Measurements from ENCODE around the gene SECTM1.
"Not testable (repeated sequence)": the region's sequence is repeated elsewhere in the genome, so short reads cannot be mapped to it uniquely, and the experiment has no call there.

The SECTM1 gene

DNA sequence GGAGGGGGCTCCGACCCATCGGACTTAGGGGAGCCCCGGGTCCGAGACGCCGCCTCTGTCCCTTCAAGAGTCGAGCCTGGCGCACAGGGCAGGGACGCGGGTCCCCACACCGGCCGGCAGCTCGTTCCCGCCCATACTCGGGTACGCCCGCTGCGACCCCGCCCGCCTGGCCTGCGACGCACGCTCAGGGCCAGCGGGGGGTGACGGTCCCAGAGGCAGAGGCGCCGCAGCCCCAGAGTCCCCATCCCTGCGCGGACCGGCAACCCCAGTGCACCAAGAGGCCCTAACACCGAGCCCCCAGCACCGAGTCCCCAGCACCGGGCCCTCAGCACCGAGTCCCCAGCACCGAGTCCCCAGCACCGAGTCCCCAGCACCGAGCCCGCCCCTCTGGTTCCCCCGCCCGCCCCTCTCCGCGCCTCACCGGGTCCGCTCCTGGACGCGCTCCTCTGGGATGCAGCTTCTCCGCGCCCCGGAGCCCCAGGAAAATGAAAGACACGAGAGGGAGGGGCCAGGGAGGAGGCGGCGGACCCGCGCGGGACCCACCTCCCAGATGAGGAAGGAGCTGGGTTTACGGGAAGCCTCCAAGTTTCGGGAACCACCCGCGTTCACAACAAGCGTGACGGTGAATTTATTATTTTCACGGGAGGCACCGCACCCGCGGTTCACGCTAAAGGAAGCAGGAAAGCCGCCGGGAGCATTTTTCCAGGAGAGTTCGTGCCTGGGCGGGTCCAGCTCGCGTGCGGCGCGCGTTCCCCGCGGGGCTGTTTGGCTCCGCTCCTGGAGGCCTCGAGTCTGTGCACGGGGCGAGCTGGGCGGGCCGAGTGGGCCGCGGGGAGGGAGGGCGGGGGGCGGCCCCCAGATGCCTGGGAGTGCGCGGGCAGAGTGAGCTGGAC lies at the start of gene SECTM1:
TSS of gene SECTM1 (minus strand) at position 488 of the 893 bp plus-strand sequence. CDS start 6,526 bp downstream, outside the sequence.
- H3K4me3 ChIP-seq (ENCODE audit: low read depth, low read length), result peak within 1 kb of the TSS; percentile 13

DNA sequence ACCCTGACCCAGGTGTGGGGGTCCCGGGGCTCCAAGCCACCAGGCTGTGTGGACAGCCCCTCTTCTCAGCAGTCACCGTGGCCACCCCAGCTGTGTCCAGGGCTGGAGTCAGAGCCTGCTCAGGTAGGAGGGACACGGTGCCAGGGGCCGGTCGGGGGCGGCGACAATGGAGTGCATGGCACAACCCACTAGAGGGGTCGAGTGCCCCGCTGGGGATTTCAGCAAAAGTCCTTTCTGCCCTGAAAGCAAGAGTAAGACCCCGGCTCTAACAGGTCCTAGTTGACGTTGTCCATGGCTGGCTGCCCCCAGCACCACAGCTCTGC lies 49.3 kb upstream of the SECTM1 start:
- H3K4me3 ChIP-seq (ENCODE audit: low read depth, low read length), result no peak overlapping the region

DNA sequence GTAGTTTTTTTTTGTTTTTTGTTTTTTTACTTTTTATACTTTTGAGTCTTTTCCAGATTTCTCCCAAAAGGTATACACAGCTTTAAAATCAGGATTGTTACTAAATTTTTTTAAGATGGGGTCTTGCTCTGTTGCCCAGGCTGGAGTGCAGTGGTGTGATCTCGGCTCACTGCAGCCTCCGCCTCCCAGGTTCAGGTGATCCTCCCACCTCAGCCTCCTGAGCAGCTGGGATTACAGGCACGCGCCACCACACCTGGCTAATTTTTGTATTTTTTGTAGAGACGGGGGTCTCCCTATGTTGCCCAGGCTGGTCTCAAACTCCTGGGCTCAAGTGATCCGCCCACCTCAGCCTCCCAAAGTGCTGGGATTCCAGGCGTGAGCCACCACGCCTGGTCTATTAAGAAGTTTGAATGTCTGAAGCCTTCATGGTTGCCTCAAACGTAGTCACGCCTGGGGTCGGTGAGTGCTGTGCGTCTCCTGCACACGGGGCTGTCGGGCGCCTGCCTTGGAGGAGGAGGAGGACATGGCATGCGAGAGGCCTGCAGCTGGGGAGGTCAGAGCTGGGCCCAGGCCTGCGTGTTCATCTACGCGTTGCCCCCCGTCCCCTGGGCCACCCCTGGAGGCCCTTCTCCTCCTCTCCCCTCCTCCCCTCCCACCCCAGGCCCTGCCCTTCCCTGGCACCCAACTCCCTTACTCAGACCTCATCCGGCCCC lies 48.8 kb upstream of the SECTM1 start:
- not testable (repeated sequence) for H3K4me3 ChIP-seq (ENCODE audit: low read depth, low read length)

DNA sequence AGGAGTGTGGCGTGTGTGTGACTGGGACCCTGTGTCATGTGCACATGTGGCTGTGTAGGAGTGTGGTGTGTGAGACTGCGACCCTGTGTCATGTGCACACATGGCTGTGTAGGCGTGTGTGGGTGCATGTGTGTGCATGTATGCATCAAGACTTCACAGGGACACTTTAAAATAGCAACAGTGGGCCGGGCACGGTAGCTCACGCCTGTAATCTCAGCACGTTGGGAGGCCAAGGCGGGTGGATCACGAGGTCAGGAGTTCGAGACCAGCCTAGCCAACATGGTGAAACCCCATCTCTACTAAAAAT lies 48.1 kb upstream of the SECTM1 start:
- H3K4me3 ChIP-seq (ENCODE audit: low read depth, low read length), result not testable (repeated sequence)

DNA sequence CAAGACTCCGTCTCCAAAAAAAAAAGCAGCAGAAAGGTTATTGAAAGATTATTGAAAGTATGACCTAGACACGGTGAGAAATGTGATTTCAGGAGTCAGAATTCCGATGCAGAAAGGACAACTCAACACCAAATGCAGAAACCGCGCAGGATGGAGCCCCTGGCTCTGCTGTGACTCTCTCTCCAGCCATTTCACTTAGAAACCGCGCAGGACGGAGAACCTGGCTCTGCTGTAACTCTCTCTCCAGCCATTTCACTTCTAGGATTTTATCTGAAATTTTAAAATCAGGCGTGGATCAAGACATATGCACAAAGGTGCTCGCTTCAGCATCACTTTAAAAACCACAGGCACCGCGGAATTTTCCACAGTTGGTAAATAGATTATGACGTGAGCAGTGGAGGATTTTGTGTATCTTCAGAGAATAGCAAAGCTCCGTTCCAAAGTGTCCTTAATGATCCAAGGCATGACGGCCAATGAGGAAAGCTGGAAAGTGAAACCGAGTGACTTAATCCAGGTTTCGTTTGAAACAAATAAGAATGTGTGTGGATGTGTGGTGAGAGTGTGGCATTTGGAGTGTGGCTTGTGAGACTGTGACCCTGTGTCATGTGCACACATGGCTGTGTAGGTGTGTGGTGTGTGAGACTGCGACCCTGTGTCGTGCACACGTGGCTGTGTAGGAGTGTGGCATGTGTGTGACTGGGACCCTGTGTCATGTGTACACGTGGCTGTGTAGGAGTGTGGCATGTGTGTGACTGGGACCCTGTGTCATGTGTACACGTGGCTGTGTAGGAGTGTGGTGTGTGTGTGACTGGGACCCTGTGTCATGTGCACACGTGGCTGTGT lies 47.5 kb upstream of the SECTM1 start:
- no peak overlapping the region for H3K4me3 ChIP-seq (ENCODE audit: low read depth, low read length)

DNA sequence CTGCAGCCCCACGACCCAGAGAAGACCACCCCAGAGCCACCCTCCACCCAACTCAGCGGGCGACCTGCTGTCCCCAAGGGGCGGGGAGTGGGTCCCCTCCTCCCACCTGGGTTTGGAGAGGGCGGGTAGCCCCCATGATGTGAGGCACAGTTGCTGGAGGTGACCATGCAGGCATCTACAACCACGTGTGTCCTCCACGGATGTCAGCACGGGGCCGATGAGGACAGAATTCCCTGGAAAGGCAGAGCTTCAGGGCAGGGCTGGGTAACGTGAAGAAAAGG lies 45.1 kb upstream of the SECTM1 start:
- no peak overlapping the region for H3K4me3 ChIP-seq (ENCODE audit: low read depth, low read length)

DNA sequence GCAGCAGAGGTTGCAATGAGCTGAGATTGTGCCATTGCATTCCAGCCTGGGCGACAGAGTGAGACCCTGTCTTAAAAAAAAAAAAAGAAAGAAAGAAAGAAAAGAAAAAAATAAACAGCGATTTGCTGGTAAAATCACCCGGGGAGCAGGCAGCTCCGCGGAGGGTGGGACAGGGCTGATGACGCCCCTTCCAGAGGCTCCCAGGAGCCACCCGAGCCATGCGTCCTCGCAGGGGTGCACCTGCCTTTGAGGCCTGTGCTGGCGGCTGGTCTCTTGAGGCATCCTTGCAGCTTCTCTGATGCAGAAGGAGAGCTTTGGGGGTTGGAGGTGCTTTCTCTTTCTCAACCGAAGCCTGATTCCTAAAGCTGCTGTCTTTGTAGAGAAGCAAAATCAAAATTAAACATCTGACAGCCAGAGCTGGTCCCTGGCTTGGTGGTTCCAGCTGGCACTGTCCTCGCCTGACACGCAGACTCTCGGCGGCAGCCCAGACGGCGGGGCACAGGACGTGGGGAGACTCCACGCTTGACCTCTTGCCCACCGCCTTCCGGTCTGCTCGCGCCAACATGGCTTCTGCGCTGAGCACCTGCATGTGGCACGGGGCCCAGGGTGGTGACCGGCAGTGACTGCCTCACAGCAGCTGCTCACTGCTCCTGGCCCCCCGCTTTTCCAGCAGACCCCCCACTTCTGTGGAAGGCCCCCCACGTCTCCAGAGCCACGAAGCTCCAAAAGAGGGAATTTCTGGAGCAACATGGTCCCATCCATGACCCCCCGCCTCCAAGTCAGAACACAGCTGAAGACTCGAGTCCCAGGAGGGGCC lies 44.6 kb upstream of the SECTM1 start:
- H3K4me3 ChIP-seq (ENCODE audit: low read depth, low read length), result no peak overlapping the region

DNA sequence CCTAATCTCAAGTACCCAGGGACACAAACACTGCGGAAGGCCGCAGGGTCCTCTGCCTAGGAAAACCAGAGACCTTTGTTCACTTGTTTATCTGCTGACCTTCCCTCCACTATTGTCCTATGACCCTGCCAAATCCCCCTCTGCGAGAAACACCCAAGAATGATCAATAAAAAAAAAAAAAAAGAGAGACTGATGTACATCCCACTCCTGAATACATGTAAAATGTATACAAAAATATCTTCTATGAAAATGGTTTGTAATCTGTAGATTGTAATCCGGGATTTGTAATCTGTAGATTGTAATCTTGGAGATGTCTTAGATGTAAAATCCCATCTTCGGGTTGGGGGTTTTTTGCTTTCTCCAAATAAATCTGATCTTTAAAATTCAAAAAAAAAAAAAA lies 43.7 kb upstream of the SECTM1 start:
- not testable (repeated sequence) for H3K4me3 ChIP-seq (ENCODE audit: low read depth, low read length)

DNA sequence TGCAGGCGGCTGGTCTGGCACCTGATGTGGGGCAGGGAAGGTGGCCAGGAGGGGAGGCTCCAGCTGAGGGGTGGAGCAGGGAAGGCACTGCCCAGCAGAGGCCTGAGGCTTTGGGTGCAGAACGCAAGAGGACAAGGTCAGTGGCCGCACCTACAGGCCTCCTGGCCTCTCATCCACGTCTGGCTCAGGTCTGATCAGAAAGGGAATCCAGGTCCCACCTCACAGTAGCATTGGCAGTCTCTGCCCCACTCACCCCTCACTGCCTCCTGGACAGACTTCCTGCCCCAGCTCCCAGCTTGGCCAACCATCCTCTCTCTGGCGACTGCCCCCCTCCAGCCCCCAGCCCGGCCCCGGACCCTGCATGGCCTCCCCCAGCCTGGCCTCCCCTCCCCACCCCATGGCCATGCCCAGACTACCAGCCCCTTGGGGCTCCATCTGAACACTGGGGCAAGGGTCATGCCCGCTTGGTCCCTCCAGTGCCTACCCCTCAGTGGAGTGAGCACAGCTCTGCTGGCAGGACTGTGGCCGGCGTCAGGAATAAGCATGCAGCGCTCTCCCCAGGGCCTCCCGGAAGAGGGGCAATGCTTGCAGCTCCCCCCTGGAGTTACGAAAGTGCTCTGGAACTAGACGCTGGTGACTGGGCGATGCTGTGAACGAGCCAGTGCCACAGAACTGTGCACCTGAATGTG lies 42.6 kb upstream of the SECTM1 start:
- H3K4me3 ChIP-seq (ENCODE audit: low read depth, low read length), result no peak overlapping the region

DNA sequence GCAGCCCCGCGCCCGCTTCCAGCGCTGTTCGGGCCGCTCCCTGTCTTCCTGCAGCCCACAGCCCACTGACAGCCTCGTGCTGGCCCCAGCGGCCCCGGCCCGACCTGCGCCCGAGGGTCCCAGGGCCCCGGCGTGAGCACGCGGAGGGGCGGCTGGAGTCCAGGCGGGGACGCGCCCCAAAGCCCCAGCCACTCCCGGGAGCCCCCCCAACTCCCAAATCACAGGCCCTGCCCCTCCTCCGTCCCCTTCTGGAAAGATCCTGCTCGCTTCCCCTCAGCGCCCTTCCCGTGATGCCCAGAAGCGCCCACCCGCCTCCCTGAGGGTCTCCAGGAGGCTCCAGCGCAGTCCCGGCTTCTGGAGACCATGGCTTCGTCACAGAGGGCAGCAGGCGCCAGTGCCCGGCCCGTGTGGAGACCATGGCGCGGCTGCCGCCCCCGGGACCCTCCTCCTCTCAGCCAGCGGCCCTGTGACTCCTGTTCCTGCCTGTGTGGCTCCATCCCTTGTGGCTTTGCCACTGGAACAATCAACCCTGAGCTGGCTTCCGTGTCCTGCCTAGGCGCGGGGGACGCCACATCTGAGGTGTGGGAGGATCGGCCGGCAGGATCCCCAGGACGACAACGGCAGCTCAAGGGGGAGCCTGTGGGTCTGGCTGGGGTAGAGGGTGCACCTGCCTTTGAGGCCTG lies 41.9 kb upstream of the SECTM1 start:
- H3K4me3 ChIP-seq (ENCODE audit: low read depth, low read length), result no peak overlapping the region

DNA sequence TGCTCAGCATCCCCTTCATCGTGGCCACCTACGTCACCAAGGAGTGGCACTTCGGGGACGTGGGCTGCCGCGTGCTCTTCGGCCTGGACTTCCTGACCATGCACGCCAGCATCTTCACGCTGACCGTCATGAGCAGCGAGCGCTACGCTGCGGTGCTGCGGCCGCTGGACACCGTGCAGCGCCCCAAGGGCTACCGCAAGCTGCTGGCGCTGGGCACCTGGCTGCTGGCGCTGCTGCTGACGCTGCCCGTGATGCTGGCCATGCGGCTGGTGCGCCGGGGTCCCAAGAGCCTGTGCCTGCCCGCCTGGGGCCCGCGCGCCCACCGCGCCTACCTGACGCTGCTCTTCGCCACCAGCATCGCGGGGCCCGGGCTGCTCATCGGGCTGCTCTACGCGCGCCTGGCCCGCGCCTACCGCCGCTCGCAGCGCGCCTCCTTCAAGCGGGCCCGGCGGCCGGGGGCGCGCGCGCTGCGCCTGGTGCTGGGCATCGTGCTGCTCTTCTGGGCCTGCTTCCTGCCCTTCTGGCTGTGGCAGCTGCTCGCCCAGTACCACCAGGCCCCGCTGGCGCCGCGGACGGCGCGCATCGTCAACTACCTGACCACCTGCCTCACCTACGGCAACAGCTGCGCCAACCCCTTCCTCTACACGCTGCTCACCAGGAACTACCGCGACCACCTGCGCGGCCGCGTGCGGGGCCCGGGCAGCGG lies 41.2 kb upstream of the SECTM1 start:
- H3K4me3 ChIP-seq (ENCODE audit: low read depth, low read length), result no peak overlapping the region

DNA sequence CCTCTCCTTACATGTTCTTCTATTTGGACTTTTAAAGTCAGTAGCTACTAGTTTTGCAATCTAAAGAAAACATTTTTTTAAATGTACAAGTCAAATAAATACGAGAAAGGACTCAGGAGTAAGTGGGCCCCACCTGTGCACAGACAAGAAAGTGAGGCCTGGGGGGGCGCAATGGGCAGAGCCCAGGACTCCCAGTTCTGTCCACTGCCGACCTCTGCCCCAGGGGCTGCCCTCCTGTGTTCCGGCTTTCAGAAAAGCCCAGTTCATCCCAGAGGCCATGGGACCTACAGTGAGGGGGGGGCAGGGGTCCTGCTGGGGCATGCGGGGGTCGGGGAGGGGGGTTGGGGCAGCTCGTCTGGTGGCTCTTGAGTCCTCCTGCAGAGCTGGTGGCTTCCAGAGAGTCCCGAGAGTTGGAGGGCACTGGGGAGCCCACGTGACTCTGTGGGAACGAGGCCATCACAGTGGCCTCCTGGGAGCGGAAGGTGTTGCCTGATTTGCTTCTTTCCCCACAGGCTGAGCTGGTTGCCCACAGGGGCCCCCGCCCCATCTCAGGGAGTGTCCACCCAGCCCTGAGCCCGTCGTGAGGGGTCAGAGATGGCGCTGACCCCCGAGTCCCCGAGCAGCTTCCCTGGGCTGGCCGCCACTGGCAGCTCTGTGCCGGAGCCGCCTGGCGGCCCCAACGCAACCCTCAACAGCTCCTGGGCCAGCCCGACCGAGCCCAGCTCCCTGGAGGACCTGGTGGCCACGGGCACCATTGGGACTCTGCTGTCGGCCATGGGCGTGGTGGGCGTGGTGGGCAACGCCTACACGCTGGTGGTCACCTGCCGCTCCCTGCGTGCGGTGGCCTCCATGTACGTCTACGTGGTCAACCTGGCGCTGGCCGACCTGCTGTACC lies 40.4 kb upstream of the SECTM1 start:
- H3K4me3 ChIP-seq (ENCODE audit: low read depth, low read length), result no peak overlapping the region

DNA sequence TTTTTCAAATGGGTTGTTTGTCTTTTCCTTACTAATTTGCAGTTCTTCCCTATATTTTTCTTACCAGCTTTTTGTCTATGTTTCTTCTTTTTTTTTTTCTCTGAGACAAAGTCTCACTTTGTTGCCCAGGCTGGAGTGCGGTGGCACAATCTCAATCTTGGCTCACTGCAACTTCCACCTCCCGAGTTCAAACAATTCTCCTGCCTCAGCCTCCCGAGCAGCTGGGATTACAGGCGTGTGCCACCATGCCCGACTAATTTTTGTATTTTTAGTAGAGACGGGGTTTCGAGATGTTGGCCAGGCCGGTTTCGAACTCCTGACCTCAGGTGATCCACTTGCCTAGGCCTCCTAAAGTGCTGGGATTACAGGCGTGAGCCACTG lies 39.5 kb upstream of the SECTM1 start:
- not testable (repeated sequence) for H3K4me3 ChIP-seq (ENCODE audit: low read depth, low read length)

DNA sequence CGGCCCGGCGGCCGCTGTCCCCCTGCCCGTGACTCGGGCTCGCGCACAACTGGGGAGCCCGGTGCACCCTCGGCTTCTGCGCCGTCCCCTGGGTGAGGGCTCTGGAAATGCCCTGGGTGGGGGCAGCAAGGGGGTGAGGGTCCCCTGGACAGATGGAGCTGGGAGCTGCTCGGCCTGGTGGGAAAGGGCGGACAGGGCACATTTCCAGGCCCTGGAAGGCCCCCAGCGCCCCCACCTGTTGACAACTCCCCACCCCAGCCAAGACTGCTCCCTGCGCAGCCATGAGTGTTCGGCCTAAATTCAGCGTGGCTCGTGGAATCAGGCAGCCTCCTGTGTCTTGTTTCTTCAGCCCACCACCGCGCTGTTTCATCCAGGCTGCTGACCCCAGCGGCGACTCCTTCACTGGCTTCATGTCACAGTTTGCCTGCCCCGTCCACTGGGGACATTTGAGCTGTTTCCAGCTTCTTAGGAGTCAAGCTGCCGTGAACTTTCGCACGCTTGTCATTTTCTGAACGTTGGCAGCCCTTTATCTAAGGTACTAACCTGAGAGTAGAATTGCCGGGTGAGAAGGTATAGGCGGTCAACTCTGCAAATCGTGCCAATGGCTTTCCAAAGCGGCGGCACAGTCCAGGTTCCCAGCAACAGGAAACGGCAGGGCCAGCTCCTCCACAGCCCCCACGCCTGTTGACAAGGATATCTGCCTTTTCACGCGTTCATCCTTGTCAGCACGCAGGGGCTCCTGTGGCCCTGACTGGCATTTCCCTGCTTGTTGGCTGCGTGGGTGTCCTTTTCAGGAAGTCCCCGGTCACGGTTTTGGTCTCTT lies 38.9 kb upstream of the SECTM1 start:
- H3K4me3 ChIP-seq (ENCODE audit: low read depth, low read length), result no peak overlapping the region

DNA sequence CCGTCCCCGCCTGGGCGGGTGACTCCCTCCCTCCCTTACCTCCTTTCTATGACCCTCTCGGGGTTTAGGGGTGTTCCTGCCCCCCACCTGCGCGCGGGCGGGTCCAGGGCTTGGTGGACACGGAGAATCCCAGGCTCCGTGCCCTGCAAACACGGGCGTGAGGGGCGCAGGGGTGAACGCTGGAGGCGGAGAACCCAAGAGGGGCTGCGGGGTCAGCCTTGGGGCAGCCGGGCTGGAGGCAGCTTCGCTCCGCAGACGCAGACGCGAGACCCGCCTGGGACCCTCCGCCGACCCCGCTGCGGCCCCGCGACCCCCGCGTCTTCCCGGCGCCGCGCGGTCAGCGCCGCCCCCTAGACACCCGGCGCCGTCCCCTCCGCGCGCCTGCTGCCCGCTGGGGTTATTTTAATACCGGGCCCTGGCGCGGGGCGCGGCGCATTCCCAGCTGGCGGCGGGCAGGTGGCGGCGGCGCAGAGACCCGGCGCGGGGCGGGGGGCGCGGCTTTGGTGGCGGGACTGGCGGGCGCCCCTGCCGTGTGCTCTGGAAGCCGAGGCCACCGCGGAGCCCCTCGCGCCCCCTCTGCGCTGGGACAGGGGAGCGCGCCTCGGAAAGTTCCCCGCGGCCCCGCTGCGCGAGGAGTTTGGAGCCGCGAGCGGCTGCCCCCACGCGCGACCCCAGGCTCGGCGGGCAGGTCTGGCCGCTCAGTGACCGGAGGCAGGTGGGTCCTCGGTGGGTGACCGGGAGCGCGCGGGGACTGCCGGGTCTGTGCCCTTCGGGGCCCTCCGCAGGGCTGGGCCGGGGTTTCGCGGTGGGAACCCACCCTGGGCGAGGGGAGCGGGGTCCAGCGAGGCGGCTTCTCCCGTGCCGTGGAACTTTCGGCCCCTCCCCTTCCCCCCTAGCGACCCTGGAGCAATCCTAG lies 38.0 kb upstream of the SECTM1 start, which contains the start of gene UTS2R:
TSS of gene UTS2R (plus strand) at position 433 of the 916 bp plus-strand sequence. CDS start 2,560 bp downstream, outside the sequence.
- peak within 1 kb of the TSS; percentile 20 for H3K4me3 ChIP-seq (ENCODE audit: low read depth, low read length)
